Measurements from ENCODE around the gene HS3ST5.

Gene HS3ST5

GRCh38 chr6:114010540-114010939 is 332.3 kb downstream of the HS3ST5 start:
- in situ Hi-C loops (cut with HindIII; ENCODE audit: low pct_unique_long_range_greater_than_20kb, low sequenced_read_pairs), result no loop called here
- no peak for TF ChIP-seq JUND (IDR thresholded peaks at IDR 0.05; ENCODE audit: low read depth)
- DNase-seq (ENCODE audit: low read depth in 1 of 2, low spot score in 1 of 2), result no peak

DNA sequence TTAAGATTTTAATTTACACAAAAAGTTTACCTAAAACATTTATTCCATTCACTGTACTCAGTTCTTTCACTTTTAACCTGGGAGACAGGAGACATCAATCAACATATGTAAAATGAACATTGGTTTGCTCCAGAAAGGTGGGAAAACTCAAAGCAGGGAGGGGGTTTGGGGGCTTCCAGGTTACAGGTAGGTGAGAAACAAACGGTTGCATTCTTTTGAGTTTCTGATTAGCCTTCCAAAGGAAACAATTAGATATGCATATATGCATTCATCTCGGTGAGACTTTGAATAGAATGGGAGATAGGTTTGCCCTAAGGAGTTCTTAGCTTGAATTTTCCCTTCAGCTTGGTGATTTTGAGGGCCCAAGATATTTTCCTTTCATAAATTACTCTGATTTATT is 333.6 kb downstream of the HS3ST5 start:
- no peak for DNase-seq (ENCODE audit: low read depth in 1 of 2, low spot score in 1 of 2)
- no peak for TF ChIP-seq JUND (IDR thresholded peaks at IDR 0.05; ENCODE audit: low read depth)
- in situ Hi-C loops (cut with HindIII; ENCODE audit: low pct_unique_long_range_greater_than_20kb, low sequenced_read_pairs), result no loop called here

- in situ Hi-C loops (cut with HindIII; ENCODE audit: low pct_unique_long_range_greater_than_20kb, low sequenced_read_pairs), result no loop called here
- DNase-seq (ENCODE audit: low read depth in 1 of 2, low spot score in 1 of 2), result no peak
- TF ChIP-seq JUND (IDR thresholded peaks at IDR 0.05; ENCODE audit: low read depth), result no peak
Measured at GRCh38 chr6:114008331-114008730, 334.5 kb downstream of the HS3ST5 start.

- peak in 1 of 2 experiments; percentile 10 for DNase-seq (ENCODE audit: low read depth in 1 of 2, low spot score in 1 of 2)
- in situ Hi-C loops (cut with HindIII; ENCODE audit: low pct_unique_long_range_greater_than_20kb, low sequenced_read_pairs), result no loop called here
- TF ChIP-seq JUND (IDR thresholded peaks at IDR 0.05; ENCODE audit: low read depth), result no peak
Measured at GRCh38 chr6:114007516-114007915, 335.3 kb downstream of the HS3ST5 start.

Measured in T47D (cell line).